Heart left ventricle (tissue), 16 donors: ENCODE measurements around the gene CFAP54. TPM values are rescaled to one million over a fixed set of nuclear protein-coding genes. Genes with fewer than 3 reads are reported as not detected.

Source experiments
- ATAC-seq, 4 donors: fragments of 200-7000 bp; cut with Tn5 transposase; one replicate each; pipeline ENCODE4 v1.9.1; 2020 to 2022; ENCODE audit warnings: moderate library complexity in 4 of 4, mild to moderate bottlenecking in 3 of 4, moderate number of reproducible peaks in 1 of 4
- DNase-seq, 5 donors: peaks; one replicate each; pipeline ENCODE4 v3.0.0-alpha.2; 2020
- H3K27ac ChIP-seq, 12 donors: fragments of 200-600 bp; sonication (generic) in 4 of 12; one replicate each; pipeline versions ENCODE4 v1.5.0 to v1.8.0; 2016 to 2022; ENCODE audit warnings: mild to moderate bottlenecking in 2 of 12
- H3K27me3 ChIP-seq, 9 donors: fragments of 200-600 bp; sonication (generic) in 2 of 9; one replicate each; pipeline versions ENCODE4 v1.5.1 to v1.8.0; 2016 to 2022; ENCODE audit warnings: mild to moderate bottlenecking in 3 of 9
- H3K36me3 ChIP-seq, 9 donors: fragments of 200-600 bp; sonication (generic) in 2 of 9; one replicate each; pipeline versions ENCODE4 v1.5.0 to v1.8.0; 2018 to 2022; ENCODE audit warnings: mild to moderate bottlenecking in 2 of 9
- H3K4me1 ChIP-seq, 12 donors: fragments of 200-600 bp; sonication (generic) in 4 of 12; one replicate each; pipeline versions ENCODE4 v1.5.0 to v1.8.0; 2016 to 2022; ENCODE audit warnings: mild to moderate bottlenecking in 3 of 12
- H3K4me3 ChIP-seq, 12 donors: fragments of 200-600 bp; sonication (generic) in 4 of 12; one replicate each; pipeline versions ENCODE4 v1.5.0 to v1.8.0; 2017 to 2022; ENCODE audit warnings: mild to moderate bottlenecking in 9 of 12, moderate library complexity in 4 of 12
- H3K9me3 ChIP-seq, 12 donors: fragments of 200-600 bp; sonication (generic) in 4 of 12; one replicate each; pipeline versions ENCODE4 v1.5.0 to v1.8.0; 2016 to 2022; ENCODE audit warnings: mild to moderate bottlenecking in 1 of 12
- CTCF ChIP-seq, 12 donors: fragments of 200-600 bp; sonication (generic) in 4 of 12; IDR thresholded peaks; one replicate each; pipeline versions ENCODE4 v1.5.0 to v1.8.0; 2018 to 2022; ENCODE audit warnings: antibody characterized with exemption in 12 of 12, mild to moderate bottlenecking in 5 of 12
- POLR2A ChIP-seq, 2 donors: fragments of 450-650 bp; IDR thresholded peaks; one replicate each; pipeline ENCODE4 v1.6.1; 2017; ENCODE audit warnings: antibody characterized with exemption in 2 of 2, mild to moderate bottlenecking in 2 of 2, moderate library complexity in 2 of 2
- WGBS, 4 donors: extraction: QIAGEN DNeasy Blood & Tissue Kit in 2 of 4; methylation state at CpG; one replicate each; pipeline versions ENCODE4 v1.1.5 to v1.1.7; 2013 to 2018; 5-methylcytosine and 5-hydroxymethylcytosine counted together
- intact Hi-C, 10 donors: fragments of 100-400 bp; cut with DNase I; formaldehyde crosslinking; loops; one replicate each; pipeline versions ENCODE4 v1.11.1 to v1.14.2; 2022
- polyA plus RNA-seq, 2 donors: library from polyadenylated mRNA; stranded (reverse); fragments of 200-250 nt; gene quantifications; one replicate each; pipeline ENCODE4 v1.2.3, GENCODE V29; 2013
- total RNA-seq, 9 donors: library from RNA; depleted of rRNA in 2 of 9; stranded (reverse); fragments of >200 nt in 2 of 9; fragmentation: NEBNext Ultra II Directional in 3 of 9; extraction: Animal tissue kit (Norgen Biotek cat#: 25700) in 3 of 9; gene quantifications; one replicate each; pipeline versions ENCODE4 v1.1.0 to v1.2.4, GENCODE V29; 2016 to 2023
- donor health status: ischemic (EF 13 %, LVEDD 7.1; RV severe dilation, severe dysfunction).
- donor health status: healthy with polysubstance abuse.
- donor health status: DM: no; HTN: yes; CAD: no.
- donor health status: DM: no; HTN: no; CAD: no.
- donor health status: ischemic (EF 25% LVEDD 6.9; RV normal size, moderate dysfunction).
- donor health status: ischemic (EF 25% LVEDD 5.7; RV mildly dilated, moderate dysfunction).
- donor health status: healthy.
- donor health status: DM: yes; HTN: yes; CAD: no.
- donor health status: ischemic (EF 35%, LVEDD 5.7; RV mildly dilated, moderate dysfunction).
- donor health status: nonischemic (EF 11% LVEDD 7.7; RV severe dilation, severe dysfunction).
- donor health status: DM: yes; HTN: yes; CAD: no.
- donor health status: PGD.
- donor health status: ischemic (EF 29% LVEDD 5.4; RV normal size, mild dysfunction).
- donor health status: nonischemic (EF 23%, LVEDD 6.1; RV moderate dilation, normal function).

Gene CFAP54
- total and polyA plus RNA-seq, 11 donors = 0.07 to 0.79 (median 0.13) TPM; not detected in 1

- no peak for TF ChIP-seq CTCF (IDR thresholded peaks at IDR 0.05)
- no peak for TF ChIP-seq POLR2A (IDR thresholded peaks at IDR 0.05)
- Histone ChIP-seq H3K27me3 (no peaks in the 10 kb centered on the region), H3K4me3 (no peak overlapping the region), H3K9me3 (peaks cover 0 to 3% (median 0%) of the 10 kb centered on the region in 12 donors), H3K36me3 (no peaks in the 10 kb centered on the region), H3K27ac (no peak overlapping the region), H3K4me1 (no peaks in the 10 kb centered on the region)
- DNase-seq (no peak), ATAC-seq (no peak)
- intact Hi-C loops = no loop called here
- WGBS, 4 donors = 47 to 54% (median 51%) methylated on average over 2 of the region's 2 CpGs
Observed at GRCh38 chr12:96812153-96812552, 322.8 kb downstream of the CFAP54 start.

- TF ChIP-seq POLR2A (IDR thresholded peaks at IDR 0.05) (no peak), CTCF (IDR thresholded peaks at IDR 0.05) (no peak)
- ATAC-seq = no peak
- peaks cover 0 to 8% (median 0%) of the 10 kb centered on the region in 12 donors for H3K9me3 ChIP-seq
- WGBS, 4 donors = 82 to 92% (median 84%) methylated on average over 2 of the region's 2 CpGs
- H3K27ac ChIP-seq = no peak overlapping the region
- H3K4me1 ChIP-seq = no peaks in the 10 kb centered on the region
- no peak overlapping the region for H3K4me3 ChIP-seq
- DNase-seq = no peak
- intact Hi-C loops = no loop called here
- no peaks in the 10 kb centered on the region for H3K36me3 ChIP-seq
- H3K27me3 ChIP-seq = no peaks in the 10 kb centered on the region
Observed at GRCh38 chr12:96814200-96814599, 324.8 kb downstream of the CFAP54 start.

- Histone ChIP-seq H3K36me3 (no peaks in the 10 kb centered on the region), H3K27ac (no peak overlapping the region), H3K4me1 (no peaks in the 10 kb centered on the region), H3K4me3 (no peak overlapping the region), H3K27me3 (no peaks in the 10 kb centered on the region), H3K9me3 (peaks cover 0 to 5% (median 0%) of the 10 kb centered on the region in 12 donors)
- DNase-seq = no peak
- no peak for ATAC-seq
- TF ChIP-seq CTCF (IDR thresholded peaks at IDR 0.05) = no peak
- no peak for TF ChIP-seq POLR2A (IDR thresholded peaks at IDR 0.05)
- 72 to 78% (median 77%) methylated on average over 3 of the region's 3 CpGs for WGBS, 4 donors
- intact Hi-C loops = no loop called here
Observed at GRCh38 chr12:96821592-96821991, 332.2 kb downstream of the CFAP54 start.

- peaks cover 0 to 5% (median 0%) of the 10 kb centered on the region in 12 donors for H3K9me3 ChIP-seq
Observed at GRCh38 chr12:96822641-96823040, 333.3 kb downstream of the CFAP54 start.

More at GRCh38 chr12:96822641-96823040, 333.3 kb downstream of the CFAP54 start:
- intact Hi-C loops = no loop called here
- DNase-seq = no peak
- H3K4me1 ChIP-seq = no peaks in the 10 kb centered on the region
- no peak for ATAC-seq
- no peak for TF ChIP-seq POLR2A (IDR thresholded peaks at IDR 0.05)
- TF ChIP-seq CTCF (IDR thresholded peaks at IDR 0.05) = no peak
- WGBS, 4 donors = 64 to 83% (median 74%) methylated on average over 1 of the region's 1 CpG
- no peaks in the 10 kb centered on the region for H3K27me3 ChIP-seq
- H3K27ac ChIP-seq = no peak overlapping the region
- no peak overlapping the region for H3K4me3 ChIP-seq
- no peaks in the 10 kb centered on the region for H3K36me3 ChIP-seq
